Measurements from ENCODE around the gene SDHA.
"Not testable (repeated sequence)": the region's sequence is repeated elsewhere in the genome, so short reads cannot be mapped to it uniquely, and the experiment has no call there.

SDHA gene

DNA sequence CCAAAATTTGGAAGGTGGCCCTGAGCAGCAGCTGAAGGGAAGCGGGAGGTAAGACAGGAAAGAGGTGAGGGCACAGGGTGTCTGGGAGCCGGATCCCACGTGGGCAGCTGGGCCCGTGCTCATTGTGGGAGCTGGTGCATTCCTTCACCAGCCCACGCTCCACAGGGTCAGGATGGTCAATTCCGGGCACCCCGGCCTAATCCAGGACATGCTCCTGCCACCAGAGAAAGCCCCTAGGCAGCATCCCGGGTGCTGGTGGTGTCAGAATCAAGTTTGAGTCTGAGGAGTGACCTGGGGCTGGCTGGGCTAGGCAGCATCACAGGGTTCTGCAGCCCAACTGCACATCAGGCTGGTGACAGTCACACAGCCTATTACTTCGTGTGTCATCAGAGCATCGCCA lies 46.2 kb downstream of the SDHA start:
- no peak for DNase-seq

DNA sequence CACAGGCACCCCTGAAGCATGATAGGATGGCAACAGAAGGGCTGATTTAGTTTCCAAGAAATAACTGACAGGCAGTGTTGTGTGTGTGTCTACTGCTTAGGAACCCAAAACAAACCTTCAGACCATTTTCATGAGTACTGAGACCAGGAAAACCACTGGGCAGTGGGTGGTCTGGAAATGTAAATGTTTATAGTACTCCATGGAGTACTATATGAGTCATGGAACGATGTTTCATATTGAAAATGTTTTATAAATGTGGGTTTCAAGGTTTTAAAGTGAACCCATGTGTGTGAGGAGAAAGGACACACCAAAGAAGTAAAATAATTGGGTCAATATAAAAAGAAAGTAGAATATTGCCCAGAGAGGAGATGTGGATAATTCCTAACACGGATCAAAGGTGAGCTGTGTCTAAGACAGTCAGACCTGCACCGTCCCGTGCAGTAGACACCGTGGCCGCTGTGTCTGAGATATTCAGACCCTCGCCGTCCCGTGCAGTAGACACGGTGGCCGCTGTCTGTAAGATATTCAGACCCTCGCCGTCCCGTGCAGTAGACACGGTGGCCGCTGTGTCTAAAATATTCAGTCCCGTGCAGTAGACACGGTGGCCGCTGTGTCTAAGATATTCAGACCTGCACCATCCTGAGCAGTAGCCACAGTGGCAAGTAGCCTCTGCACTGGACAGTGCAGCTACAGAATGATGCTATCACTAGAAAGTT lies 48.3 kb downstream of the SDHA start:
- DNase-seq, result not testable (repeated sequence)

DNA sequence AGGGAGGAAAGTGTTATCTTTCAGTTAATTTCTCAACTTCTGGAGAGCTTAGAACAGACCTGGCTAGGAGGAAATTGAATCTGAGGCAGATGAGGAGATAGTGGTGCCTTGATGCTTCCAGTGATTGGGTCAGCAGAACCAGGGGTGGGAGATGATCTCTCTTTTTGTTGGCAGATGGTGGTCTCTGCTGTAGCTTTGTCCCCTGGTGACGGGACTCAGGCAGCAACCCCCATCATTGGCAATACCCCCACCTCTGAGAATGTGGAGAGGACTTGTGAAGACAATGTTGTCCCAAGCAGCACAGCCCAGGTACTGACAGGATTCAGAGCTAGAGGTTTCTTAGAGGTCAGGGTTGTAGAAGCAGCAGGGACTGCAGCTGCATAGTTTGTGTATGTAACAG lies 49.6 kb downstream of the SDHA start:
- no peak for DNase-seq

DNA sequence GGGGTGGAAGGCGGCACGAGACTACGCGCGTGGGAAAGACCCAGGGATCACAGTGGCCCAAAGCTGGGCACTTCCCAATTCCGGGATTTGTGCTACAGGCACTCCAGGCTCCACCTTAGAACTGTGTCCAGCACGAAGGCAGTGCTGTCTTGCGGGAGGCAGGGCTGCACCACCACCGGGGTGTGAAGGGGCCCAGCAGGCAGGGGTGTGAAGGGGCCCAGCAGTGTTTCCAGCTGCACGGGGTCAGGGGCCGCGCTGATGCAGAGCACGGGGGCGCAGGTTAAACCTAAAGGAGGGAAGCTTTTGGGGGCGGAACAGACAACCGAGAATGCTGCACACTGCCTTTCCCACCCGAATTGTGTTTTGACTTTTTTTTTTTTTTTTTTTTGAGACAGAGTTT lies 52.2 kb downstream of the SDHA start:
- no peak for DNase-seq

DNA sequence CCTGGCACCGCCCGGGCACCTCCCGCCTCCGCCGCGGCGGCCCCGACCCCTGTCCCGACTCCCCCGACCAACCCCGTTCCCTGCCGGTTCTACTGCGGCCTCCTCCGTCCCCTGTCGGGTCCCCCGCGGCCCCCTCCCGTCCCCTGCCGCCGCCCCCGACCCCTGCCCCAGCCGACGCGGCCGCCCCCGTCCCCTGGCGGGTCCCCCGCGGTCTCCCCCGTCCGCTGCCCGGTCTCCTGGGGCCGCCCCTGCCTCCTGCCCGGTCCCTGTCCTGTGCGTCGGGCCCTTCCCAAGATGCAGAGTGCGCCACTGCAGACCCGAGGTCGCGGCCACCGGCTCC lies 53.7 kb downstream of the SDHA start:
- DNase-seq, result not testable (repeated sequence)

DNA sequence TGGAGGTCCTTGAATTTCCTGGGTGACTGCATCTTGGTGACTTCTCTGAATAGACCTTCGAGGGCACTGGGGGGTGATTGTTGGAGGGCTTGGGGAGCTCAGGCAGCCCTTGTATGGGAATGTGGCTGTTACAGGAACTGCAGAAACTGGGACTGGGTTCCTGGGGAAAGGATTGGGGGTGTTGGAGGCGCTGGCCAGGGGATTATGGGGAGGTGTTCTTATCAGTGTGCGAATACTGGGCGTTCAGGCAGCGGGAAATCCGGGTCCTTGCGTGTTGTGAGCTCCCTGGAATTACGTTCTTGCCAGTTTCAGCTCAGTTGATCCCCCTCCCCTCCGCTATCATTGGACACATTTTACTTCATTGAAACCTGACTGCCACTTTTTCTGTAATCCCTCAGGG lies 55.0 kb downstream of the SDHA start:
- not testable (repeated sequence) for DNase-seq

DNA sequence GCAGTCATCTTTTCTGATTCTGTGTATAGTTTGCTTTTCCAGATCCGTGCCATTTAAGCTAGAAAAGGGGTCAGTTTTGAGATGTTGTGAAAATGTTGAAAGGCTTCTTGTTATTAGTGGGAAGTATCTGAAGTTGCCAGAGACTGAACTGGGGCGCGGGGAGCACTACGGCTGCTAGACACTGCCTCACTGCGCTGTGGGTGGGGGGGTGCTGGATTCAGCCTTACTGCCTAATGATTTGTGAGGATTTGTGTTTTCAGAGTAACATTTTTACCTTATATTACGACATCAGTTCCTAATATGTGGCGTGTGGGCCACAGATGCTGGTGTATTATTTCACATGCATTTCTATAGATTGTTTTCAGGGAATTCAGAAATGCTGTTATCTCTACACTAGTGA lies 55.4 kb downstream of the SDHA start:
- DNase-seq, result not testable (repeated sequence)

DNA sequence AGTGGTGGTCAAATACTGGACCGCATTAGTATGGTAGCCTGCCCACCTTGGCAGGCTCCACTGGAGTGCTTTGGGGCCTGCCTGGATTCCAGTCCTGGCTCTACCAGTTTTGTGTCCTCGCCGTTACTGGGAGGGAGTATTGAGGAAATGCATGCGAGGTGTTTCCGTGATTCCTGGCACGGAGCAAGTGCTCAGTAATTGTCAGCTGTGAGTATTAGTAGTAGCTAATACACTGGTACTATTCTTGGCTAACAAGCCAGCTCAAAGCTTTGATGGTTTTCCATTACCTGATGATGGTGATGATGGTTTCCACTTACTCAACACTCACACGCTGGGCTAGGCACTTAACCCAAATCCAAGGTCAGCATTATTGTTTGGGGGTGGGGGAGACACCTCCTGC lies 56.2 kb downstream of the SDHA start:
- not testable (repeated sequence) for DNase-seq

DNA sequence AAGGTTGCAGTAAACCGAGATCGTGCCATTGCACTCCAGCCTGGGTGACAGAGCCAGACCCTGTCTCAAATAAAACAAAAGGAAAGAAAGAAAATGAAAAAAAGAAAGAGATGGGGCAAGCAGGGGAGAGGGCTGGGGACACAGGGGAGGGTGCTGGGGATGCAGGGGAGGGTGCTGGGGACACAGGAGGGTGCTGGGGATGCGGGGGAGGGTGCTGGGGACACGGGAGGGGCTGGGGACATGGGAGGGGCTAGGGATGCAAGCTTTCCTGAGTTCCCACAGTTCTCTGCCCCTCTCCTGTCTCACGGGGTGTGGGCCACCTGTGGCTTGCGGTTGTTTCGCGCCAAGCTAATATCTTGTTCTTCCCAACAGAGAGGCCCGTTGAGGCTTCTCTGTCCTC lies 60.5 kb downstream of the SDHA start:
- no peak for DNase-seq

DNA sequence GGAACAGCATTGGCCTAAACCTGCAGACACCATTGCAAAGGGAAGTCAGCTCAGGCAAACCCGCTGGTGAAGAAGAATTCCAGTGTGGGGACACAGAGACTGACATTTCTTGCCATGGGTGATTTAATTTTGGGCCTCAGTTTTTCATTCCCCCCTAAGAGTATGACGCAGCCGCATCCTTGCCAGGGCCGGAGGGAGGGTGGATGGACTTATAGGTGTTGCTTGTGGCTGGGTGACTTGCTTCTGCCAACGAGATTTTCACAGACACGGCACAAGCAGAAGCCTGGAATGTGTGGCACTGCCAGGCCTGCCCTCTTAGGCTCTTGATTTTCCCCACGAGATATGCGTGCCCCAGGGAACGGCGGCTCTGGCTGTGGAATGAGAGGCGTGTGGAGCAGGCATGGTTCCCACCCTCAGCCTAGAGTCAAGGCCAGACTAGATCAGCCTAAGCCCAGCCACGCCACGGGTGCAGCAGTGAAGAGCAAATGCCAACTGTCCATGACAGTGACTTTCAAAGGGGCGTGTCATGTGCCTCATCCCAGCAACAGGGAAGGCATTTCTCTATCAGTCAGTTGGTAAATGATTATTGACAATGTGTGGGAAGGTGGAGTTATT lies 61.0 kb downstream of the SDHA start:
- DNase-seq, result not testable (repeated sequence)

DNA sequence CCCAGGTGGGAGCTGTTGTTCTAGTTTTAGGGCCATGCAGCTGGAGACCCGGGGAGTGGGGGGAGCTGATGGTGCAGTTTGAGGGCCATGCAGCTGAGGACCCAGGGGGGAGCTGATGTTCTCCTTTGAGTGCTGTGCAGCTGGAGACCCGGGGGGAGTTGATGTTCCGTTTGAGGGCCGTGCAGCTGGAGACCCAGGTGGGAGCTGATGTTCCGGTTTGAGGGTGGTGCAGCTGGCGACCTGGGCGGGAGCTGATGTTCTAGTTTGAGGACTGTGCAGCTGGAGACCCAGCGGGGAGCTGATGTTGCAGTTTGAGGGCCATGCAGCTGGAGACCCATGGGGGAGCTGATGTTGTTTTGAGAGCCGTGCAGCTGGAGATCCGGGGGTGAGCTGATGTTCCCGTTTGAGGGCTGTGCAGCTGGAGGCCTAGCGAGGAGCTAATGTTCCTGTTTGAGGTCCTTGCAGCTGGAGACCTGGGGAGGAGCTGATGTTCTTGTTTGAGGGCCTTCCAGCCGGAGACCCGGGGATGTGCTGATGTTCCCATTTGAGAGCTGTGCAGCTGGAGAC lies 68.0 kb downstream of the SDHA start:
- DNase-seq, result no peak

DNA sequence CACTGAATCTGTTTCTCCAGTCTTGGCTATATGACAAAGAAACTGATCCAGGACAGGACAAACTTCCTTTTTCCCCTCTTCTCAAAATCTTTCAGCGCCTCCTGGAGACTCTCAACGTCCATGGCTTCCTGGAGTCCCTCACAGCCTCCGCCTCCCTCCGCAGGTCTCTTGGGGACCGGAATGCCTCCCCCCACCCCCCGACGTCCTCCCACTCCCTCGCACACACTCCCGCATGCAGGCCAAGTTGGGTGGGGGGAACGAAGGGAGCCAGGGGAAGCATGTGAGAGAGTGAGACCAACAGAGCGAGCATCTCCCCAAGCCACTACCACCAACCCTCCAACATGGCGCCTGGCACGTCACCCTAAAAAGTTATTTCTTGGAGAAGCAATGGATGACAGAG lies 72.1 kb downstream of the SDHA start:
- DNase-seq, result not testable (repeated sequence)

DNA sequence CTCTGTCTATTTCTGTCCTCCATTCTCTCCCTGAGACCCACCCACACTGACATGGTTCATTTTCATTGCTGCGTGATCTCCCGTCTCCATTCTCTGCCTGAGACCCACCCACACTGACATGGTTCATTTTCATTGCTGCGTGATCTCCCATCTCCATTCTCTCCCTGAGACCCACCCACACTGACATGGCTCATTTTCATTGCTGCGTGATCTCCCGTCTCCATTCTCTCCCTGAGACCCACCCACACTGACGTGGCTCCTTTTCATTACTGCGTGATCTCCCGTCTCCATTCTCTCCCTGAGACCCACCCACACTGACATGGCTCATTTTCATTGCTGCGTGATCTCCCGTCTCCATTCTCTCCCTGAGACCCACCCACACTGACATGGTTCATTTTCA lies 73.2 kb downstream of the SDHA start:
- DNase-seq, result not testable (repeated sequence)

DNA sequence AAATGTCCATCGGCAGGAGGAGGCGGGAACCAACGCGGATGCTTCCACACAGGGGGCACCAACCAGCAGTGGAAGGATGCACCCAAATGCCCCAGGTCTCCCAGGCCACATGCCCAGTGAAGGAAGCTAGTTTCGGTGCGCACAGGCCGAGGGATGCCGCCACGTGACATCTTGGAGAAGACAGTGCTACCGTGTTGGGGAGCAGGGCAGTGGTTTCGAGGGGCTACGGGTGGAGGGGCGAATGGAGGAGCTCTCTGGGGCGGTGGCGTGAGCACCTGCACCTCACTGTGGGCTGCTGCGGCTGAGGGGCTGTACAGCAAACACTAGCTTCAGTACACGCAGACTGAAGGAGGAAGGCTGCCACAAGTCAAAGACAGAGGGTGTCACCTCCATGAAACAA lies 76.7 kb downstream of the SDHA start:
- DNase-seq, result not testable (repeated sequence)

DNA sequence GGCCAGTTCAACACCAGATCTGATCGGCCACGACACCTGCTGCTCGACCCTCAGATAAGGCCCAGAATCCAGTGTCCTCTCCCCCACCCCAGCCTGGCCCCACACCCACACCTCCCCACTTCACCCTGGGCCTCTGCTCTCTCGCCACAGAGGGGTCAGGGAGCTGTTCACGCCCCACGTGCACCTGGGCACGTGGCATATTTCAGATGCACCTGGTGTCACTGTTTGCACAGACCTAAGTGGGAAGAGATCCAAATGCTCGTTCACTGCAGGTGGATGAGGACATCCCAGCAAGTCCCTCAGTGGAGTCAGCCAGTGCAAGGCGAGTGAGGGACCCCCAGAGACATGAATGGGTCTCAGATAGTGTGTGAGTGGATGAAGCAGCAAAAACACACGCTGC lies 78.1 kb downstream of the SDHA start:
- not testable (repeated sequence) for DNase-seq

DNA sequence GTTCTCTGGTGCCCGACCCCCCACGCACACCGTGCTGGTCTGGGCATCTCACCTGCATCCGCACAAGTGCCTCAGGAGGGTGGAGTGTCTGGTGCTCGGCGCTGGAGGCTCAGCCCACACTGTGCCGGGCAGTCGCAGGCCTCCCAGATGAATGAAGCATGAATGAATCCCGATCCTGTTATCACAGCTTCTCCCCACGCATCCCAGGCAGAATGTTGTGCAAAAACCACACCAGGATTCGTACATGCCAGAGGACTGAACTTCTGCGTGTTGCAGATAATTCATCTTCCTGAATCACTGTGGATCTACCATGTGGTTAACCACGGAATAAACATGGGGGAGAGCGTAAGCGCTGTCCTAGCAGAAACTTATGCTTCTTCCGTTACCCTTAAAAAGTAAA lies 78.8 kb downstream of the SDHA start:
- DNase-seq, result not testable (repeated sequence)

DNA sequence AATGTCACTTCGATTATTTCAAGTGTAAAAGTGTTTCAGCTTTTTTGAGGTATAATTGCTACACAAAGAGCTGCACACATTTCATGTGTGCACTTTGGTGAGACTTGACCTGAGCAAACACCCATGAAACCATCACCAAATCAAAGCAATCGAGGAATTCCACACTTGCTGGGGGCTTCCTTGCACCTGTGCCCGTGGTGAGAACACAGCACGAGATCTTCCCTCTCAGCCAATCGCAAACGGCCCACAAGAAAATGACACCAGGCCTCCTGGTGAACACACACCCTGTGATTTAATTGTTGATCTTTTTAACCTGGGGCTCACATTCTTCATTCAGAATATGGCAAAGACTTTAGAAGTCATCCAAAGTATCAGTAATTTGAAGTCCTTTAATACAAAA lies 79.3 kb downstream of the SDHA start:
- DNase-seq, result not testable (repeated sequence)

DNA sequence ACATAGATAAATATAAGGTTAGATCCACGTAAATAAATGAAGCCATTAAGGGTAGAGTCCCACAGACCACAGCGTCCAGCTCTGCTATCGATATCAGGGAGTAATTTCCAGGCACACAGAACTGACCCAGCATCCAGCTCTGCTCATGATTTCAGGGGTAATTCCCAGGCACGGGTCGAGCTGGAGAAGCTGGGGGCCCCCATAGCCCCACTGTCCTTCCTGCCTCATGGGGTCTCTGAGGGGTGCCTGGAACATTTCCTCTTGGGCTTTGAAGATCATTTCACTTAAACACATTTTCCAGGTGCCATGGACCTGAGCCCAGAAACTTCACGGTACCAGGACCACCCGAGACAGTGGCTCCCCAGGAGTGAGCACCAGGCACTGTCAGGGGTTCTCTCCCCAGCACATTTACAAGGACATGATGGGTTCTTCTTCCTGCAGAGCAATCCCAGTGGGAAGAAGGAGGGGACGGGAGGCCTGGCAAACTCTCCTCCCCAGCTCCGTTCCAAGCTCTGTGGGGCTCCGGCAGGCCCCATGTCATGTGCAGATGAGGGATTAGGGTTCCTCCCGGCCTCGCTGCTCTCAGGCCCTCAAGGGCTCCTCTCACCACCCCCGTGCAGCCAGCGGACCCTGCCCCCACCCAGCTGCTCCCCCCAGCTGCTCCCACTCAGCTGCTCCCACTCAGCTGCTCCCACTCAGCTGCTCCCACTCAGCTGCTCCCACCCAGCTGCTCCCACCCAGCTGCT lies 80.0 kb downstream of the SDHA start:
- DNase-seq, result not testable (repeated sequence)

DNA sequence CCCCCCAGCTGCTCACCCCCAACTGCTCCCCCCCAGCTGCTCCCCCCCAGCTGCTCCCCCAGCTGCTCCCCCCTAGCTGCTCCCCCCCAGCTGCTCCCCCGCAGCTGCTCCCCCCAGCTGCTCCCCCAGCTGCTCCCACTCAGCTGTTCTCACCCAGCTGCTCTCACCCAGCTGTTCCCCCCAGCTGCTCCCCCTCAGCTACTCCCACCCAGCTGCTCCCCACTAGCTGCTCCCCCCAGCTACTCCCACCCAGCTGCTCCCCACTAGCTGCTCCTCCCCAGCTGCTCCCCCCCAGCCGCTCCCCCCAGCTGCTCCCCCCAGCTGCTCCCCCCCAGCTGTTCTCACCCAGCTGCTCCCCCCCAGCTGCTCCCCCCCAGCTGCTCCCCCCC lies 80.6 kb downstream of the SDHA start:
- no peak for DNase-seq

DNA sequence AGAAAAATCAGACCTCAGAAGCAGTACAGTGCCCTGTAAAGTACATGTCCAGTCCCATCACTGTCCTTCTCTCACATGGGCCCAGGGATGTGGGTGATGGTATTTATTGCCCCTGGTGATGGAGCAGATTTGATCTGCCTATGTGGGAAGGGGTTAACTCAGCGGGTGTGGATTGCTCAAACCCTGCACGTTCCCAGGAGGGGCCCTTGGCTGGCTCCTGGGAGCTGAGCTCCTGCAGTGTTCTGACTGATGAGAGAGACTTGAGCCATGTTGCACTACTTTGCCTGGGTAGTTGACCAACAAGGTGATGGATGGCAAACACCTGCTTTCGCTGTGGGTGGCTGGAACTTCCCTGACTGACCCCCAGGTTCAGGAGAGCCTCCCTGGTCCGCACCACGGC lies 81.8 kb downstream of the SDHA start:
- not testable (repeated sequence) for DNase-seq

DNA sequence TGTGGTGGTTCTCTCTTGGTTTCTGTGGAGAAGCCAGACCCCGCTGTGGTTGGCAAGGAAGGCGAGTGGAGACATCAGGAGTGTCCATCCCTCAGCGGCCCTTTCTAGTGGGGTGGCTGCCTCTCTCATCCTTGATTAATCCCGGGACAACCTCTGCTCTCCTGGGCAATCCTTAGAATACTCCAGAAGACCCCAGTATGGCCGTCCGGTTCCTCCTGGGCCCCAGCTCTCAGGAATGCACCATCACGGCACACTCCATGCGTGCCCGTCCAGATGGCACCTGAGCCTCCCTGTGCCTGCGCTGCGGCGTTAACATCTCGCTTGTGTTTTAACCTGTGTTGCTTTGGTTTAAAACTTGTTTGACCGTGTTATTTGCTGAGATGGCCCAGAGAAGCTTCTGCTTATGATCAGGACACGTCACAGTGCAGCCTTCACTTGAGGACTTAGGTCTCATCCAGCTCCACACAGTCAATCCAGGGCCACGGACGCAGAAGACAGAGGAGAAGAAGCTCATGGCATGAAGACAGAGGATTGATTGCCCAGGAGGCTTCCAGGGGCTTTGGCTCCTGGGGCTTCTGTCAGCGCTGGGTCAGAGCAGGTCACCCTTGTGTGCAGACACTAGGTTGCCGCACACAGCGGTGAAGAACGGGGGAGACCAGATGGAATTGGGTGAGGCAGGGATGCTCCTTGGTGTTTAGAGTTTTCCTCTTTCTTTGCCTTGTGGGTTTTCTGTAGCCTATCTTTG lies 82.7 kb downstream of the SDHA start:
- not testable (repeated sequence) for DNase-seq

DNA sequence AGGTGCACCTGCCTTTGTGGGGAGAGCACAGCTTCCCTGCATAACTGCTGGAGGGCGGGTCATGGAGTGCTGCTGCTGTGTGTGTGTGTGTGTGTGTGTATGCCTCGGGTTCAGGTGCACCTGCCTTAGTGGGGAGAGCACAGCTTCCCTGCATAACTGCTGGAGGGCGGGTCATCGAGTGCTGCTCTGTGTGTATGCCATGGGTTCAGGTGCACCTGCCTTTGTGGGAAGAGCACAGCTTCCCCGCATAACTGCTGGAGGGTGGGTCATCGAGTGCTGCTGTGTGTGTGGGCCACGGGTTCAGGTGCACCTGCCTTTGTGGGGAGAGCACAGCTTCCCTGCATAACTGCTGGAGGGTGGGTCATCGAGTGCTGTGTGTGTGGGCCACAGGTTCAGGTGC lies 84.3 kb downstream of the SDHA start:
- not testable (repeated sequence) for DNase-seq

DNA sequence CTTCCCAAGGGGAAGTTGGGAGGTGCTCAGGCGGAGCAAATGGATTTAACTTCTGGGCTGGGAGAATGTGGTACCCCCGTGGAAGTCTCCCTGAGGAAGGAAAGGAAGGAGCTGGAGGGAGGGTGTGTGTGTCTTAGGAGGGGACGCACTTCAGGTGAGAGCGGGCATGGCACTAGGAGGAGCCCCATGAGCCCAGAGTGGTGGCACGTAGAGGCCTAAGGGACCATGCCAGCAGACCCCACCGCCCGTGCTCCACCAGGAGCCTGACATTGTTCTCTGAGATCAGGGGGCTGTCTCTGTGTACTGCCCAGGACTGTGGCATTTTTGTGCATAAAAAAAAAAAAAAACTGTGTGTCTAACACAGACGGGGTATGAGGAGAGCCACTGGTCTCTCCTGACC lies 84.8 kb downstream of the SDHA start:
- DNase-seq, result no peak
